ENCODE results near the gene MAPRE3. TPM values are rescaled to one million over a fixed set of nuclear protein-coding genes. Genes with fewer than 3 reads are reported as not detected.

Gene MAPRE3
- total RNA-seq = 3.9 and 5.8 TPM in 2 replicates

DNA sequence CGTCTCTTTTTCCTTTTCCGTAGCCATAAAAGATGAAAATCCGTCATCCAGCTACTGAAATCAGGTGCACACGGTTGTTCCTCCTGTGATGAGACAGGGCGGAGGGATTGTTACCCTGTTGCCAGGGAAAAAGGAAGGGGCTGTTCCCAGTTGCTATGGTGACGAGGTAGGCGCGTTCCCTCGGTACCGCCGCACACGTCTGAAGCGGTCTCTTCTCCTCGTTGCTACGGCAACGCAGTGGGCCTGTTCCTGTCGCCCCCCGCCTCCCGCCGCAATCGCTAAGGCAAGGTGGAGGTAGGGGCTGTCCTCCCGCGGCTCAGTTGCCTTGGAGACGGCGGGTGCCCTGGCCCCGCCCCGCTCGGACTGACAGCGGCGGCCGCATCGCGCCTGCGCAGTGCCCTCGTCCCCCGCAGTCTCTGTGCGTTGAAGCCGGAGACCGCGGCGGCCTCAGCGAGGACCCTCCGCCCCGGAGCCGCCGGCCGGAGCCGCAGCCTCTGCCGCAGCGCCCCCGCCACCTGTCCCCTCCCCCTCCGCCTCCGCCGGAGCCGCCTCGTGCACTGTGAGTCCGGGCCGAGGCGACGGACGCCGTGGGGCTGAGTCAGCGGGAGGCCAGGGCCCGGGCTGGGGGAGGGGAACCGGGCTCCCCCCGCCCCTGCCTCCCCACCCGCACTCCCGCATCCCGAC, at the start of gene MAPRE3:
Gene MAPRE3, plus strand, starts transcription at position 394 of the 684 bp plus-strand sequence. CDS start 51,582 bp downstream, outside the sequence.

DNA sequence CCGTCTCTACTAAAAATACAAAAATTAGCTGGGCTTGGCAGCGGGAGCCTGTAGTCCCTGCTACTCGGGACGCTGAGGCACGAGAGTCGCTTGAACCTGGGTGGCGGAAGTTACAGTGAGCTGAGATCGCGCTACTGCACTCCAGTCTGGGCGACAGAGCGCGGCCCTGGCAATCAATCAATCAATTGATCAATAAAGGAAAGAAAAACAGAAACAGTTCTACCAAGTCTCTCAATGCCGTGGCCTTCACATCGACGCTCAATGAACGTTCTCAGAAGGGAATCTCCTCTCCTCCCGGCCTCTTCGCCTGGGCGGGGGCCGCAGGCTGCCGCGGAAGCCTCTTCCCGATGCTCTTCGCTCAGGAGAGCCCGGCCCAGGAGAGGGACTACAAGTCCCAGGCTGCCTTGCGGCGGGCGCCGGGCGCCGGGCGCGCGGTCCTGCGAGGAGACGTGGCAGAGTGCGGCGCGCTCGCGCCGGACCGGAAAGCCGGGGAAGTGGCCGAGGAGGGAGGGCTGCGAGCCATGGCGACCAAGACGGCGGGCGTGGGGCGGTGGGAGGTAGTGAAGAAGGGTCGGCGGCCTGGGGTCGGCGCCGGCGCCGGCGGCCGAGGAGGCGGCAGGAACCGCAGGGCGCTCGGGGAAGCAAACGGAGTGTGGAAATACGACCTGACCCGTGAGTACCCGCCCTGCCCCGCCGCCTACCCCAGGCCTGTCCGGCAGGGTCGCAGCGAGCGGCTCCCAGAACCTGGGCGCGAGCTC, 62.2 kb downstream of the MAPRE3 start, which contains the start of gene TMEM214:
Gene TMEM214, plus strand, starts transcription at position 471 of the 758 bp plus-strand sequence. Its CDS starts 51 bp downstream, at position 522.

DNA sequence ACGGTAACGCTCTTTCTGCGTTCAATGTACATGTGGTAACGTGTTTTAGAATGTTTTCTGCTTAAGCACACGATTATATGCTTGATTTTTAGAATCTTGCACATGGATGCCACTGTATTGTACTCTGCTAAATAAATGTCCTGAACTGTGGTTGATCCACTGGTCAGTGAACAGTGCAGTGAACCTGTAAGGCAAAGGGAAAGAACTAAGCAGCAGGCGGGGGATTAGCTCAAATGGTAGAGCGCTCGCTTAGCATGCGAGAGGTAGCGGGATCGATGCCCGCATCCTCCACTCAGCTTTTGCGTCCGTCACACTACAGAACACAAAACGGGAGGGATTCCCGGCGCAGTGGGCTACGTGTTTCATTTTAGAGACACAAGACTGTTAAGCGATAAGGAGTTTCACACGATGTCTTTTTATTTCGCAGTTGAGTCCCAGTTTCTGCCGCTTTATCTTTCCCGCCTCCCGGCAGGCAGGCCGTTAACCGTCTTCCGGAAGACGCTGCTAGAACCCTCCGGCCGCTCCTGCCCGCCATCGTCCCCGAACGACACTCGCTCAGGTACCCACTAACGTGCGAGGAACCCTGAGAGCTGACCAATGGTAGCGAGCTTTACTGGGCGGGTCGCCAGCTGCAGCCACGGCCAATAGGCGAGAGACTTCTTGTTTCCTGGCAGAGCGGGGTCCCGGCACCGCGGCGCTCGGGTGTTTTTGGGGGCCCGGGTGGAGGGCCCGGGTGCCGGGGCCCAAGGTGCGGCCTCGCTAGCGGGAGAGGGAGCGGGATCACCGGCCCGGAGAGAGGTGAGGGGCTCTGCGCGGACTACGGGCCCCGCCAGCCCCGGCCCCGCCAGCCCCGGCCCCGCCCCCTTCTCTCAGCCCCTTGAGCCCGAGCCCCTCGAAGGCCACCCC, 80.8 kb downstream of the MAPRE3 start, which contains the start of gene AGBL5:
Gene AGBL5, plus strand, starts transcription at position 673 of the 906 bp plus-strand sequence. CDS start 1,291 bp downstream, outside the sequence.

DNA sequence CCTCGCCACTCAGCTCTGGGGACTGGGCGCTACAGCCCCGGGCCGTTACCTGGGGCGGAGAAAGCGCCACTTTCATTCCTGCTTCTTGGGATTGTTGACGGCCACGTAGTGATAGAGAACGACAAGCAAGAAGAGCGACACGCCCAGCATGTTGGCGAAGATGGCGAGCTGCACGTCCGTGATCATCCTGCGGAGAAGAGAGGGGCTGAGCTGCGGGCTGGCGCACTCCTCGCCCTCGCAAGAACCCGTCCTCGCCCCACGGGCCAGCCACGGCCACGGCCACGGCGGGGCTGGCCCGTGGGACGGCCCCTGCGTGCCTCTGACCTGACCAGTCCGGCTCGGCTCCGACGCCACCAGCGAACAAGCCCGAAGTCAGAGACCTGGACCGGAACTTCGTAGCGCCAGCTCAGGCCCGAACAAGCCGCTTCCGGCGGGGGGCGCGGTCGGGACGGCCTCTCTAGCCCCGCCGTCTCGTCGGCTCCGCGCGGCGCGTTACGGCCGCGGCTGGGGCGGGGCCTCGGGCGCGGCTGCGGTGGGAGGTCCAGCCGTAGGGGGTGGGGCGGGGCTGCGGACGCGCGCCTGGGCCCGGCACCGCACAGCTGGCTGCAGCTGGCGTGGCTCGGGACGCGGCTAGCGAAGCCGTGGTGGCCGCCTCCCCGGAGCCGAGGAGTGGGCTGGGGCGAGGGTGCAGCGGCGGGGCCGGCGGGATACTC, 101.0 kb downstream of the MAPRE3 start, which contains the start of gene OST4:
Gene OST4, minus strand, starts transcription at position 378 of the 713 bp plus-strand sequence.

Other genes starting within 250 kb of the MAPRE3 start
- 22.5 and 43.9 TPM in 2 replicates for gene SLC35F6, start 206.4 kb upstream of the MAPRE3 start, total RNA-seq
- 6.2 and 12.6 TPM in 2 replicates for gene CENPA, start 184.6 kb upstream of the MAPRE3 start, total RNA-seq
- gene DPYSL5, start 122.5 kb upstream of the MAPRE3 start, total RNA-seq = not detected in 2 replicates
- gene TMEM214, start 62.3 kb downstream of the MAPRE3 start, total RNA-seq = 22.2 and 28.2 TPM in 2 replicates
- gene AGBL5, start 81.0 kb downstream of the MAPRE3 start, total RNA-seq = 19.3 and 23.4 TPM in 2 replicates
- gene OST4, start 101.0 kb downstream of the MAPRE3 start, total RNA-seq = 257 and 386 TPM in 2 replicates
- gene EMILIN1, start 108.0 kb downstream of the MAPRE3 start, total RNA-seq = 5.8 and 6.1 TPM in 2 replicates
- 2.2 and 4.6 TPM in 2 replicates for gene KHK, start 116.1 kb downstream of the MAPRE3 start, total RNA-seq
- 0.70 and 3.2 TPM in 2 replicates for gene CGREF1, start 148.5 kb downstream of the MAPRE3 start, total RNA-seq
- gene ABHD1, start 153.2 kb downstream of the MAPRE3 start, total RNA-seq = not detected in 2 replicates
- 59.9 and 68.1 TPM in 2 replicates for gene PREB, start 164.0 kb downstream of the MAPRE3 start, total RNA-seq
- gene PRR30, start 168.8 kb downstream of the MAPRE3 start, total RNA-seq = not detected in 2 replicates
- gene TCF23, start 178.4 kb downstream of the MAPRE3 start, total RNA-seq = not detected in 2 replicates
- 120 and 148 TPM in 2 replicates for gene ATRAID, start 241.4 kb downstream of the MAPRE3 start, total RNA-seq
- 29.6 and 40.1 TPM in 2 replicates for gene SLC5A6, start 241.6 kb downstream of the MAPRE3 start, total RNA-seq
- gene CAD, start 246.7 kb downstream of the MAPRE3 start, total RNA-seq = 43.7 and 51.4 TPM in 2 replicates

All from airway epithelial cell (primary cell).